ENCODE measurements around the gene CNN2. TPM values are rescaled to one million over a fixed set of nuclear protein-coding genes. Genes with fewer than 3 reads are reported as not detected.

CNN2 gene
- total RNA-seq, 2 donors from 2014 or later, result 82.9 to 101 TPM

GRCh38 chr19:1015782-1016646 lies 10.4 kb upstream of the CNN2 start:
- no peaks in the 10 kb centered on the region for H3K27me3 ChIP-seq (replicated peaks; ENCODE audit: insufficient read depth)
- no peaks in the 10 kb centered on the region for H3K9me3 ChIP-seq
- no peak for DNase-seq (ENCODE audit: low spot score)
- intact Hi-C loops (cut with DNase I), result no loop called here
- peaks cover 6 to 13% of the 10 kb centered on the region in 2 donors for H3K36me3 ChIP-seq
- WGBS, result 65% methylated on average over 31 of the region's 31 CpGs
- H3K27ac ChIP-seq, result no peak overlapping the region
- no peak overlapping the region for H3K4me3 ChIP-seq
- no peak for TF ChIP-seq POLR2A (IDR thresholded peaks at IDR 0.05)
- TF ChIP-seq POLR2AphosphoS5 (IDR thresholded peaks at IDR 0.05), result no peak
- TF ChIP-seq, protein P1, sequence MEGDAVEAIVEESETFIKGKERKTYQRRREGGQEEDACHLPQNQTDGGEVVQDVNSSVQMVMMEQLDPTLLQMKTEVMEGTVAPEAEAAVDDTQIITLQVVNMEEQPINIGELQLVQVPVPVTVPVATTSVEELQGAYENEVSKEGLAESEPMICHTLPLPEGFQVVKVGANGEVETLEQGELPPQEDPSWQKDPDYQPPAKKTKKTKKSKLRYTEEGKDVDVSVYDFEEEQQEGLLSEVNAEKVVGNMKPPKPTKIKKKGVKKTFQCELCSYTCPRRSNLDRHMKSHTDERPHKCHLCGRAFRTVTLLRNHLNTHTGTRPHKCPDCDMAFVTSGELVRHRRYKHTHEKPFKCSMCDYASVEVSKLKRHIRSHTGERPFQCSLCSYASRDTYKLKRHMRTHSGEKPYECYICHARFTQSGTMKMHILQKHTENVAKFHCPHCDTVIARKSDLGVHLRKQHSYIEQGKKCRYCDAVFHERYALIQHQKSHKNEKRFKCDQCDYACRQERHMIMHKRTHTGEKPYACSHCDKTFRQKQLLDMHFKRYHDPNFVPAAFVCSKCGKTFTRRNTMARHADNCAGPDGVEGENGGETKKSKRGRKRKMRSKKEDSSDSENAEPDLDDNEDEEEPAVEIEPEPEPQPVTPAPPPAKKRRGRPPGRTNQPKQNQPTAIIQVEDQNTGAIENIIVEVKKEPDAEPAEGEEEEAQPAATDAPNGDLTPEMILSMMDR (IDR thresholded peaks at IDR 0.05), result no peak
- peaks cover 40% of the 10 kb centered on the region for H3K4me1 ChIP-seq (replicated peaks)

- WGBS, result 44% methylated on average over 12 of the region's 12 CpGs
- Histone ChIP-seq H3K4me3 (no peak overlapping the region), H3K4me1 (replicated peaks) (peaks cover 40% of the 10 kb centered on the region), H3K27ac (no peak overlapping the region), H3K27me3 (replicated peaks; ENCODE audit: insufficient read depth) (no peaks in the 10 kb centered on the region), H3K9me3 (no peaks in the 10 kb centered on the region), H3K36me3 (peaks cover 4 to 6% of the 10 kb centered on the region in 2 donors)
- no peak for DNase-seq (ENCODE audit: low spot score)
- intact Hi-C loops (cut with DNase I), result no loop called here
- no peak for TF ChIP-seq POLR2A (IDR thresholded peaks at IDR 0.05)
- TF ChIP-seq, protein P1 (IDR thresholded peaks at IDR 0.05), result no peak
- no peak for TF ChIP-seq POLR2AphosphoS5 (IDR thresholded peaks at IDR 0.05)
Measured at GRCh38 chr19:1016647-1017114, 9.7 kb upstream of the CNN2 start.

GRCh38 chr19:1017115-1017905 lies 9.1 kb upstream of the CNN2 start:
- WGBS, result 54% methylated on average over 24 of the region's 24 CpGs
- Histone ChIP-seq H3K4me1 (replicated peaks) (peaks cover 40% of the 10 kb centered on the region), H3K27me3 (replicated peaks; ENCODE audit: insufficient read depth) (no peaks in the 10 kb centered on the region), H3K4me3 (no peak overlapping the region), H3K36me3 (peaks cover 0 to 6% of the 10 kb centered on the region in 2 donors), H3K27ac (peak overlapping the region in 1 of 2 donors; percentile 21), H3K9me3 (no peaks in the 10 kb centered on the region)
- intact Hi-C loops (cut with DNase I), result no loop called here
- TF ChIP-seq POLR2A (IDR thresholded peaks at IDR 0.05), result no peak
- TF ChIP-seq, protein P1 (IDR thresholded peaks at IDR 0.05), result no peak
- no peak for TF ChIP-seq POLR2AphosphoS5 (IDR thresholded peaks at IDR 0.05)
- no peak for DNase-seq (ENCODE audit: low spot score)

GRCh38 chr19:1017906-1018305 lies 8.5 kb upstream of the CNN2 start:
- Histone ChIP-seq H3K36me3 (peaks cover 0 to 1% of the 10 kb centered on the region in 2 donors), H3K27me3 (replicated peaks; ENCODE audit: insufficient read depth) (no peaks in the 10 kb centered on the region), H3K27ac (no peak overlapping the region), H3K4me1 (replicated peaks) (peaks cover 40% of the 10 kb centered on the region), H3K9me3 (no peaks in the 10 kb centered on the region), H3K4me3 (no peak overlapping the region)
- no peak for TF ChIP-seq POLR2A (IDR thresholded peaks at IDR 0.05)
- no peak for TF ChIP-seq POLR2AphosphoS5 (IDR thresholded peaks at IDR 0.05)
- TF ChIP-seq, protein P1 (IDR thresholded peaks at IDR 0.05), result no peak
- DNase-seq (ENCODE audit: low spot score), result no peak
- intact Hi-C loops (cut with DNase I), result no loop called here
- 92% methylated on average over 8 of the region's 9 CpGs for WGBS
